K562 (cell line): ENCODE results near the gene NEDD4L. TPM values are rescaled to one million over a fixed set of nuclear protein-coding genes. Genes with fewer than 3 reads are reported as not detected.

Experiments used
- ATAC-seq: fragments of 200-7000 bp; cut with Tn5 transposase; 3 replicates; pipeline ENCODE4 v1.9.1; 2020; ENCODE audit warnings: moderate library complexity
- BruUV-seq: library from RNA; stranded (reverse); fragments of 400-500 nt; replicated peaks from 2 replicates; lab custom pipeline; 2021; lab: Mats Ljungman, UMichigan
- CTCF ChIA-PET: fragments of 300-600 bp; formaldehyde crosslinking; extraction: SDS; loops from one replicate; lab custom pipeline; 2021; ENCODE audit warnings: low intra/inter-chr PET ratio; lab: Yijun Ruan, JAX
- POLR2A ChIA-PET: fragments of 300-600, 350-650 bp; sonication (Branson Sonifier 250); formaldehyde crosslinking; extraction: SDS; loops from one replicate; lab custom pipeline; 2021; ENCODE audit warnings: antibody characterized with exemption, inconsistent platforms; lab: Yijun Ruan, JAX
- DNase-seq, 4 experiments: peaks; one replicate each; pipeline versions ENCODE4 v3.0.0 to v3.0.0-alpha.2; 2011 to 2018; ENCODE audit warnings: low spot score in 3 of 4, mixed read lengths in 3 of 4; ENCODE audit errors: extremely low read depth in 1 of 4
- FAIRE-seq: peaks from 2 replicates; lab custom pipeline; 2011; peaks lifted over from hg19 to GRCh38; lab: Jason Lieb, UNC
- H2AFZ ChIP-seq: 2 replicates; pipeline ENCODE4 v1.6.0; 2011; ENCODE audit warnings: low read depth, low read length, control low read depth, inconsistent platforms
- H3K27ac ChIP-seq: fragments of 200-600 bp; 3 replicates; pipeline ENCODE4 v1.8.0; 2011; ENCODE audit warnings: low read depth, mild to moderate bottlenecking, control low read depth, inconsistent platforms, low read length, moderate library complexity, mixed read lengths; ENCODE audit errors: extremely low read depth
- H3K27me3 ChIP-seq, 2 experiments: fragments of 300-600 bp in 1 of 2; 2 replicates in 1 of 2; 3 replicates in 1 of 2; pipeline versions ENCODE4 v1.6.0 to v1.8.0; 2011; ENCODE audit warnings: inconsistent platforms in 2 of 2, low read length in 2 of 2, mild to moderate bottlenecking in 1 of 2, mixed read lengths in 1 of 2, moderate library complexity in 1 of 2; ENCODE audit not compliant: control insufficient read depth in 2 of 2, insufficient read depth in 2 of 2
- H3K36me3 ChIP-seq: fragments of 300-600 bp; 3 replicates; pipeline ENCODE4 v1.8.0; 2011; ENCODE audit warnings: mild to moderate bottlenecking, low read length, inconsistent platforms; ENCODE audit not compliant: control insufficient read depth, insufficient read depth
- H3K4me1 ChIP-seq, 2 experiments: fragments of 200-600 bp in 1 of 2; replicated peaks in 1 of 2; 2 replicates in 1 of 2; 3 replicates in 1 of 2; pipeline versions ENCODE4 v1.5.1 to v1.8.0; 2011; ENCODE audit warnings: inconsistent platforms in 2 of 2, low read length in 2 of 2, mild to moderate bottlenecking in 1 of 2, mixed read lengths in 1 of 2, moderate library complexity in 1 of 2; ENCODE audit not compliant: control insufficient read depth in 2 of 2, insufficient read depth in 2 of 2
- H3K4me2 ChIP-seq: 2 replicates; pipeline ENCODE4 v1.6.1; 2011; ENCODE audit warnings: low read length, control low read depth, inconsistent platforms, mixed read lengths; ENCODE audit not compliant: insufficient read depth
- H3K4me3 ChIP-seq: fragments of 200-600 bp; sonication (generic), shearing (Covaris generic); 2 replicates; pipeline ENCODE4 v1.5.1; 2016; ENCODE audit warnings: control low read depth, inconsistent platforms
- H3K79me2 ChIP-seq: fragments of 200-600 bp; 3 replicates; pipeline ENCODE4 v1.8.0; 2011; ENCODE audit warnings: low read length, inconsistent platforms; ENCODE audit not compliant: control insufficient read depth, insufficient read depth
- H3K9ac ChIP-seq, 2 experiments: 2 replicates each; pipeline versions ENCODE4 v1.6.0 to v1.6.1; 2011; ENCODE audit warnings: low read depth in 2 of 2, low read length in 2 of 2, control low read depth in 1 of 2, inconsistent platforms in 1 of 2, mild to moderate bottlenecking in 1 of 2, mixed read lengths in 1 of 2; ENCODE audit not compliant: insufficient read depth in 1 of 2
- H3K9me1 ChIP-seq: one replicate; pipeline ENCODE4 v1.6.0; 2011; ENCODE audit warnings: inconsistent platforms, mild to moderate bottlenecking, low read length, moderate library complexity; ENCODE audit not compliant: control insufficient read depth, insufficient read depth
- H3K9me3 ChIP-seq: replicated peaks from 2 replicates; pipeline ENCODE4 v1.5.1; 2011; ENCODE audit warnings: low read depth, low read length, inconsistent platforms; ENCODE audit not compliant: control insufficient read depth, insufficient read depth
- H4K20me1 ChIP-seq: replicated peaks from 2 replicates; pipeline ENCODE4 v1.6.1; 2011; ENCODE audit warnings: low read length, inconsistent platforms, mixed read lengths; ENCODE audit not compliant: control insufficient read depth, insufficient read depth
- HDAC1 ChIP-seq, 2 experiments: fragments of 450-650 bp; IDR thresholded peaks; 2 replicates each; pipeline ENCODE4 v1.6.1; 2016 to 2017; ENCODE audit warnings: inconsistent platforms in 1 of 2, mild to moderate bottlenecking in 1 of 2, moderate library complexity in 1 of 2
- KLF16 ChIP-seq: IDR thresholded peaks from 2 replicates; pipeline ENCODE4 v1.6.1; 2016; ENCODE audit warnings: antibody characterized with exemption
- NFE2L1 ChIP-seq: fragments of 450-650 bp; IDR thresholded peaks from 2 replicates; pipeline ENCODE4 v1.6.1; 2016; ENCODE audit warnings: missing genetic modification characterization, low read depth, mild to moderate bottlenecking, missing compliant biosample characterization, moderate library complexity, borderline replicate concordance
- ZNF143 ChIP-seq: sonication (generic); formaldehyde crosslinking; IDR thresholded peaks from 2 replicates; pipeline ENCODE4 v1.9.0; 2022; ENCODE audit warnings: mild to moderate bottlenecking, missing genetic modification reagents
- WGBS: fragments of 100-300 bp; shearing (Covaris generic); methylation state at CpG from one replicate; pipeline ENCODE4 v1.1.6; 2016; ENCODE audit warnings: low coverage, mixed read lengths; ENCODE audit not compliant: insufficient coverage; ENCODE audit errors: missing lambda C conversion rate; 5-methylcytosine and 5-hydroxymethylcytosine counted together
- in situ Hi-C: fragments of 300-500 bp; cut with MboI; formaldehyde crosslinking; loops from 4 replicates; pipeline ENCODE4 v1.15.0; 2018; ENCODE audit warnings: inconsistent platforms, mixed read lengths
- intact Hi-C: fragments of 100-400 bp; cut with micrococcal nuclease; formaldehyde crosslinking; loops from 2 replicates; pipeline ENCODE4 v1.14.2; 2022
- polyA plus RNA-seq, 8 experiments: library from polyadenylated mRNA; depleted of rRNA in 4 of 8; stranded (reverse) in 5 of 8; unstranded in 3 of 8; fragments of >200 nt; fragmentation: Nextera tagmentation in 2 of 8; fragmentation: Illumina TruSeq in 1 of 8; extraction: Ambion mirVana in 2 of 8; extraction: Trizol in 1 of 8; gene quantifications; 2 replicates each; pipeline versions ENCODE4 v1.2.1 to v1.2.3, GENCODE V29; 2011 to 2014; ENCODE audit warnings: inconsistent platforms in 1 of 8, missing spikeins in 1 of 8
- total RNA-seq, 7 experiments: library from RNA; depleted of rRNA in 6 of 7; stranded (reverse); fragments of >200 nt in 6 of 7; fragmentation: Illumina TruSeq in 2 of 7; extraction: Trizol in 2 of 7; gene quantifications; 2 replicates each; pipeline versions ENCODE4 v1.2.1 to v1.2.3, GENCODE V29; 2011 to 2021; ENCODE audit warnings: low replicate concordance in 1 of 7
- TF ChIP-seq, protein P1 (sequence below): fragments of 450-650 bp; formaldehyde crosslinking; IDR thresholded peaks from 2 replicates; pipeline ENCODE4 v1.4.0; 2020; ENCODE audit warnings: mild to moderate bottlenecking, mixed read lengths
- TF ChIP-seq, protein P2 (sequence below), 2 experiments: fragments of 450-650 bp; formaldehyde crosslinking in 1 of 2; IDR thresholded peaks; 2 replicates each; pipeline versions ENCODE4 v1.4.0 to v1.6.1; 2014 to 2020; ENCODE audit warnings: mild to moderate bottlenecking in 2 of 2, borderline replicate concordance in 1 of 2, low read depth in 1 of 2

Gene NEDD4L
- total and polyA plus RNA-seq, 9 of the 15 experiments (the other 6 are each of a cell fraction or from before 2014, with no cell fraction given), result 8.1 to 33.4 (median 19.9) TPM

DNA sequence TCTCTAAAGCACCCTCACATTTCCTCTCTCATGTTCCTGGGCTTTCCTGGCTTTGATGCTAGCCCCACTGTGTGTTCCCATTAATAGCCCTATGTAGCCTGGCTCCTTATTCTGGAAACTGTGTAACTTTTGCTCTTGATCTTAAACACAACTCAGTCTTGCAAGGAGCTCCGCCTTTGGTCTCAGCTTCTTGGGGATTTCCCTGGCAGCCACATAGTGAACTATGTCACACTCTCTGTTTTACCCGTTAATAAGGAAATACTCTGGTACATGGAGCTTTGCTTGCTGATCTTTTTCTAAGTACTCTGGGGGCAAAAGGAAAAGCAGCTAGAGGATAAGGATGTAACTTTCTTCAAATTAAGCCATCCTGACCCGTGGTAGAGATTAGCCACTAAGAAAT is 259.3 kb downstream of the NEDD4L start:
- no peak overlapping the region for H3K4me2 ChIP-seq
- no peak overlapping the region for H3K9ac ChIP-seq
- no peak for ATAC-seq
- ChIA-PET POLR2A (no interaction called here), CTCF (no interaction called here)
- no peak for DNase-seq
- in situ Hi-C loops, result no loop called here
- H3K4me3 ChIP-seq, result no peak overlapping the region
- no peaks in the 10 kb centered on the region for H3K9me1 ChIP-seq
- H4K20me1 ChIP-seq, result no peaks in the 10 kb centered on the region
- intact Hi-C loops, result no loop called here
- peaks cover 3% of the 10 kb centered on the region; the same call in 1 of the 2 replicates for H3K9me3 ChIP-seq
- no peaks in the 10 kb centered on the region for H3K27me3 ChIP-seq
- no peaks in the 10 kb centered on the region for H3K36me3 ChIP-seq
- TF ChIP-seq, protein P1, sequence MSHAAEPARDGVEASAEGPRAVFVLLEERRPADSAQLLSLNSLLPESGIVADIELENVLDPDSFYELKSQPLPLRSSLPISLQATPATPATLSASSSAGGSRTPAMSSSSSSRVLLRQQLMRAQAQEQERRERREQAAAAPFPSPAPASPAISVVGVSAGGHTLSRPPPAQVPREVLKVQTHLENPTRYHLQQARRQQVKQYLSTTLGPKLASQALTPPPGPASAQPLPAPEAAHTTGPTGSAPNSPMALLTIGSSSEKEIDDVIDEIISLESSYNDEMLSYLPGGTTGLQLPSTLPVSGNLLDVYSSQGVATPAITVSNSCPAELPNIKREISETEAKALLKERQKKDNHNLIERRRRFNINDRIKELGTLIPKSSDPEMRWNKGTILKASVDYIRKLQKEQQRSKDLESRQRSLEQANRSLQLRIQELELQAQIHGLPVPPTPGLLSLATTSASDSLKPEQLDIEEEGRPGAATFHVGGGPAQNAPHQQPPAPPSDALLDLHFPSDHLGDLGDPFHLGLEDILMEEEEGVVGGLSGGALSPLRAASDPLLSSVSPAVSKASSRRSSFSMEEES, result no peak
- TF ChIP-seq, protein P2, sequence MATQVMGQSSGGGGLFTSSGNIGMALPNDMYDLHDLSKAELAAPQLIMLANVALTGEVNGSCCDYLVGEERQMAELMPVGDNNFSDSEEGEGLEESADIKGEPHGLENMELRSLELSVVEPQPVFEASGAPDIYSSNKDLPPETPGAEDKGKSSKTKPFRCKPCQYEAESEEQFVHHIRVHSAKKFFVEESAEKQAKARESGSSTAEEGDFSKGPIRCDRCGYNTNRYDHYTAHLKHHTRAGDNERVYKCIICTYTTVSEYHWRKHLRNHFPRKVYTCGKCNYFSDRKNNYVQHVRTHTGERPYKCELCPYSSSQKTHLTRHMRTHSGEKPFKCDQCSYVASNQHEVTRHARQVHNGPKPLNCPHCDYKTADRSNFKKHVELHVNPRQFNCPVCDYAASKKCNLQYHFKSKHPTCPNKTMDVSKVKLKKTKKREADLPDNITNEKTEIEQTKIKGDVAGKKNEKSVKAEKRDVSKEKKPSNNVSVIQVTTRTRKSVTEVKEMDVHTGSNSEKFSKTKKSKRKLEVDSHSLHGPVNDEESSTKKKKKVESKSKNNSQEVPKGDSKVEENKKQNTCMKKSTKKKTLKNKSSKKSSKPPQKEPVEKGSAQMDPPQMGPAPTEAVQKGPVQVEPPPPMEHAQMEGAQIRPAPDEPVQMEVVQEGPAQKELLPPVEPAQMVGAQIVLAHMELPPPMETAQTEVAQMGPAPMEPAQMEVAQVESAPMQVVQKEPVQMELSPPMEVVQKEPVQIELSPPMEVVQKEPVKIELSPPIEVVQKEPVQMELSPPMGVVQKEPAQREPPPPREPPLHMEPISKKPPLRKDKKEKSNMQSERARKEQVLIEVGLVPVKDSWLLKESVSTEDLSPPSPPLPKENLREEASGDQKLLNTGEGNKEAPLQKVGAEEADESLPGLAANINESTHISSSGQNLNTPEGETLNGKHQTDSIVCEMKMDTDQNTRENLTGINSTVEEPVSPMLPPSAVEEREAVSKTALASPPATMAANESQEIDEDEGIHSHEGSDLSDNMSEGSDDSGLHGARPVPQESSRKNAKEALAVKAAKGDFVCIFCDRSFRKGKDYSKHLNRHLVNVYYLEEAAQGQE (IDR thresholded peaks at IDR 0.05; ENCODE audit: borderline replicate concordance), result no peak
- TF ChIP-seq, protein P2 (CRISPR knock-in tag; IDR thresholded peaks at IDR 0.05; ENCODE audit: low read depth), result no peak
- TF ChIP-seq HDAC1 (IDR thresholded peaks at IDR 0.05) (no peak), KLF16 (no peak), ZNF143 (CRISPR knock-in tag) (no peak), NFE2L1 (tag) (no peak)
- no peak for FAIRE-seq
- peaks cover 0 to 4% of the 10 kb centered on the region in 2 experiments; a peak in 2 of 5 replicates for H3K4me1 ChIP-seq
- WGBS, result 49% methylated on average over 3 of the region's 3 CpGs
- H3K27ac ChIP-seq, result no peak overlapping the region
- no peaks in the 10 kb centered on the region; the same call in 2 of the 3 replicates for H3K79me2 ChIP-seq
- no TSS peak for BruUV-seq
- no peak overlapping the region for H2AFZ ChIP-seq
